GM12878 (cell line): ENCODE data around the gene GYPC. TPM values are rescaled to one million over a fixed set of nuclear protein-coding genes. Genes with fewer than 3 reads are reported as not detected.

Source experiments
- BHLHE40 ChIP-seq, 2 experiments: fragments of 450-650 bp in 1 of 2; IDR thresholded peaks; 2 replicates each; pipeline ENCODE4 v1.6.1; 2011 to 2017; ENCODE audit warnings: low read depth in 2 of 2, borderline replicate concordance in 1 of 2, improper control_type of control experiment in 1 of 2, low read length in 1 of 2, mild to moderate bottlenecking in 1 of 2
- CHD4 ChIP-seq: fragments of 200-600 bp; sonication (generic); IDR thresholded peaks from 2 replicates; pipeline ENCODE4 v1.6.1; 2016; ENCODE audit warnings: mild to moderate bottlenecking
- IRF3 ChIP-seq: fragments of 450-650 bp; IDR thresholded peaks from 2 replicates; pipeline ENCODE4 v1.6.1; 2014; ENCODE audit warnings: mild to moderate bottlenecking
- IRF5 ChIP-seq: fragments of 450-650 bp; IDR thresholded peaks from 2 replicates; pipeline ENCODE4 v1.6.1; 2017; ENCODE audit warnings: borderline replicate concordance
- NBN ChIP-seq: fragments of 450-650 bp; IDR thresholded peaks from 2 replicates; pipeline ENCODE4 v1.6.1; 2016
- PAX8 ChIP-seq: fragments of 450-650 bp; IDR thresholded peaks from 2 replicates; pipeline ENCODE4 v1.6.1; 2017; ENCODE audit warnings: mild to moderate bottlenecking, moderate library complexity
- PKNOX1 ChIP-seq: fragments of 450-650 bp; IDR thresholded peaks from 2 replicates; pipeline ENCODE4 v1.6.1; 2016; ENCODE audit warnings: mild to moderate bottlenecking
- SUZ12 ChIP-seq: fragments of 200-600 bp; sonication (generic); IDR thresholded peaks from one replicate; pipeline ENCODE4 v1.6.1; 2018; ENCODE audit warnings: antibody characterized with exemption, mild to moderate bottlenecking; ENCODE audit not compliant: unreplicated experiment
- ZBED1 ChIP-seq: IDR thresholded peaks from 2 replicates; pipeline ENCODE4 v1.6.1; 2016; ENCODE audit warnings: borderline replicate concordance
- polyA plus RNA-seq, 11 experiments: library from polyadenylated mRNA; depleted of rRNA in 4 of 11; unstranded in 6 of 11; stranded (reverse) in 5 of 11; fragments of >200 nt; fragmentation: Nextera tagmentation in 4 of 11; fragmentation: Illumina TruSeq in 1 of 11; extraction: Ambion mirVana in 4 of 11; extraction: Trizol in 1 of 11; gene quantifications; 1 replicate in 1 of 11; 2 replicates in 10 of 11; pipeline versions ENCODE4 v1.2.1 to v1.2.3, GENCODE V29; 2011 to 2016; ENCODE audit warnings: inconsistent platforms in 2 of 11, missing spikeins in 2 of 11, low read depth in 1 of 11
- total RNA-seq, 4 experiments: library from RNA; depleted of rRNA in 3 of 4; stranded (reverse); fragments of >200 nt in 3 of 4; fragmentation: Illumina TruSeq in 1 of 4; extraction: Trizol in 1 of 4; gene quantifications; 2 replicates each; pipeline versions ENCODE4 v1.2.1 to v1.2.3, GENCODE V29; 2013 to 2021

The GYPC gene
- total and polyA plus RNA-seq, 10 of the 15 experiments (the other 5 are each of a cell fraction or from before 2014, with no cell fraction given) = 26.2 to 150 (median 81.4) TPM

GRCh38 chr2:126676221-126677175 is 20.5 kb downstream of the GYPC start (continued):
- TF ChIP-seq IRF5 (no peak), NBN (no peak), BHLHE40 (IDR thresholded peaks at IDR 0.05; ENCODE audit: borderline replicate concordance in 1 of 2, low read depth in 2 of 2, low read length in 1 of 2) (no peak), SUZ12 (no peak), CHD4 (no peak), PAX8 (no peak), ZBED1 (no peak), IRF3 (no peak), PKNOX1 (no peak)
